SK-N-SH (cell line): ENCODE data around the gene DNAAF9. TPM values are rescaled to one million over a fixed set of nuclear protein-coding genes. Genes with fewer than 3 reads are reported as not detected.

Experiments
- CTCF ChIA-PET: fragments of 300-600, 350-600 bp; formaldehyde crosslinking; extraction: SDS; loops from one replicate; lab custom pipeline; 2021; lab: Yijun Ruan, JAX
- POLR2A ChIA-PET: fragments of 350-600 bp; sonication (Branson Sonifier 250); formaldehyde crosslinking; extraction: SDS; loops from one replicate; lab custom pipeline; 2020; ENCODE audit warnings: antibody characterized with exemption, inconsistent platforms; lab: Yijun Ruan, JAX
- DNase-seq: peaks from one replicate; pipeline ENCODE4 v3.0.0; 2012
- H2AFZ ChIP-seq: fragments of 200-600 bp; sonication (generic); 2 replicates; pipeline ENCODE4 v1.8.1; 2016; ENCODE audit warnings: antibody characterized with exemption, mild to moderate bottlenecking, low read depth
- H3F3A ChIP-seq: fragments of 200-600 bp; sonication (generic); replicated peaks from 2 replicates; pipeline ENCODE3; 2016; ENCODE audit warnings: antibody characterized with exemption, mild to moderate bottlenecking; ENCODE audit not compliant: insufficient read depth
- H3K27ac ChIP-seq, 2 experiments: fragments of 200-500 bp in 1 of 2; fragments of 200-600 bp in 1 of 2; sonication (Bioruptor generic) in 1 of 2; sonication (generic), shearing (Covaris generic) in 1 of 2; 2 replicates each; pipeline versions ENCODE4 v1.5.1 to v1.6.1; 2014 to 2016; ENCODE audit warnings: low read depth in 2 of 2, inconsistent platforms in 1 of 2, low read length in 1 of 2, mild to moderate bottlenecking in 1 of 2, mixed read lengths in 1 of 2
- H3K27me3 ChIP-seq: fragments of 200-600 bp; sonication (generic), shearing (Covaris generic); 2 replicates; pipeline ENCODE4 v1.6.1; 2016; ENCODE audit warnings: mixed run types; ENCODE audit not compliant: insufficient read depth
- H3K36me3 ChIP-seq, 2 experiments: fragments of 200-500 bp in 1 of 2; fragments of 200-600 bp in 1 of 2; sonication (Bioruptor generic) in 1 of 2; sonication (generic) in 1 of 2; replicated peaks in 1 of 2; 2 replicates each; pipeline versions ENCODE3 to v1.5.1; 2014 to 2016; ENCODE audit warnings: low read length in 1 of 2, mild to moderate bottlenecking in 1 of 2; ENCODE audit not compliant: insufficient read depth in 2 of 2, control insufficient read depth in 1 of 2
- H3K4me1 ChIP-seq, 2 experiments: fragments of 200-500 bp in 1 of 2; fragments of 200-600 bp in 1 of 2; sonication (Bioruptor generic) in 1 of 2; sonication (generic), shearing (Covaris generic) in 1 of 2; 2 replicates each; pipeline versions ENCODE4 v1.5.1 to v1.6.1; 2014 to 2016; ENCODE audit warnings: low read depth in 1 of 2, low read length in 1 of 2, mixed run types in 1 of 2; ENCODE audit not compliant: insufficient read depth in 2 of 2, control insufficient read depth in 1 of 2
- H3K4me2 ChIP-seq: fragments of 200-600 bp; sonication (generic), shearing (Covaris generic); 2 replicates; pipeline ENCODE4 v1.6.1; 2017; ENCODE audit warnings: mixed run types
- H3K4me3 ChIP-seq, 2 experiments: fragments of 200-500 bp in 1 of 2; fragments of 200-600 bp in 1 of 2; sonication (Bioruptor generic) in 1 of 2; sonication (generic), shearing (Covaris generic) in 1 of 2; 2 replicates each; pipeline versions ENCODE4 v1.5.1 to v1.8.1; 2014 to 2016; ENCODE audit warnings: low read depth in 2 of 2, inconsistent platforms in 1 of 2, low read length in 1 of 2, mild to moderate bottlenecking in 1 of 2, mixed read lengths in 1 of 2, moderate library complexity in 1 of 2
- H3K79me2 ChIP-seq: fragments of 200-600 bp; sonication (generic); 2 replicates; pipeline ENCODE4 v1.8.1; 2017; ENCODE audit warnings: mild to moderate bottlenecking; ENCODE audit not compliant: insufficient read depth
- H3K9ac ChIP-seq: fragments of 200-600 bp; sonication (generic); 2 replicates; pipeline ENCODE4 v1.6.1; 2017; ENCODE audit warnings: mixed run types
- H3K9me2 ChIP-seq: fragments of 200-600 bp; sonication (generic); 2 replicates; pipeline ENCODE4 v1.6.1; 2017; ENCODE audit warnings: mixed run types
- H3K9me3 ChIP-seq: fragments of 200-600 bp; sonication (generic); 2 replicates; pipeline ENCODE4 v1.6.1; 2017; ENCODE audit warnings: mixed run types, mild to moderate bottlenecking, moderate library complexity
- H4K20me1 ChIP-seq: fragments of 200-600 bp; sonication (generic); 2 replicates; pipeline ENCODE4 v1.6.1; 2017; ENCODE audit warnings: mild to moderate bottlenecking, mixed run types; ENCODE audit not compliant: insufficient read depth
- CHD2 ChIP-seq: fragments of 150-350 bp; IDR thresholded peaks from 2 replicates; pipeline ENCODE4 v1.6.1; 2018; ENCODE audit warnings: low read length; ENCODE audit not compliant: partially characterized antibody
- ELF1 ChIP-seq: IDR thresholded peaks from 2 replicates; pipeline ENCODE4 v1.4.0; 2012
- EZH2phosphoT487 ChIP-seq: fragments of 200-600 bp; sonication (generic); IDR thresholded peaks from 2 replicates; pipeline ENCODE4 v1.6.1; 2017; ENCODE audit warnings: low read depth, mixed run types, mild to moderate bottlenecking, antibody characterized with exemption, moderate library complexity, borderline replicate concordance
- FOSL2 ChIP-seq: IDR thresholded peaks from 2 replicates; pipeline ENCODE4 v1.4.0; 2012; ENCODE audit warnings: low read depth, mild to moderate bottlenecking, moderate library complexity, borderline replicate concordance
- FOXJ3 ChIP-seq: sonication (generic); formaldehyde crosslinking; IDR thresholded peaks from 2 replicates; pipeline ENCODE4 v1.5.1; 2020; ENCODE audit warnings: mild to moderate bottlenecking, missing genetic modification reagents
- GABPA ChIP-seq: IDR thresholded peaks from 2 replicates; pipeline ENCODE4 v1.4.0; 2012; ENCODE audit warnings: low read depth, mild to moderate bottlenecking
- NRF1 ChIP-seq: IDR thresholded peaks from 2 replicates; pipeline ENCODE4 v1.6.1; 2012; ENCODE audit warnings: low read depth, mild to moderate bottlenecking, low read length
- POLR2AphosphoS5 ChIP-seq: IDR thresholded peaks from 2 replicates; pipeline ENCODE4 v1.6.1; 2012; ENCODE audit warnings: low read depth, low read length
- RAD21 ChIP-seq: IDR thresholded peaks from 2 replicates; pipeline ENCODE4 v1.6.1; 2012; ENCODE audit warnings: mild to moderate bottlenecking, low read length
- RCOR1 ChIP-seq: fragments of 150-350 bp; IDR thresholded peaks from 2 replicates; pipeline ENCODE4 v1.6.1; 2017; ENCODE audit warnings: antibody characterized with exemption, low read length
- REST ChIP-seq: IDR thresholded peaks from 2 replicates; pipeline ENCODE4 v1.6.1; 2012; ENCODE audit warnings: mild to moderate bottlenecking, low read depth, low read length, moderate library complexity
- RXRA ChIP-seq: IDR thresholded peaks from 2 replicates; pipeline ENCODE4 v1.4.0; 2012; ENCODE audit warnings: low read depth, mild to moderate bottlenecking, borderline replicate concordance
- SMC3 ChIP-seq: IDR thresholded peaks from 2 replicates; pipeline ENCODE4 v1.6.1; 2012; ENCODE audit warnings: low read depth, low read length, improper control_type of control experiment
- TEAD4 ChIP-seq: IDR thresholded peaks from 2 replicates; pipeline ENCODE4 v1.4.0; 2012; ENCODE audit warnings: mild to moderate bottlenecking, borderline replicate concordance; ENCODE audit not compliant: insufficient read depth
- YY1 ChIP-seq: IDR thresholded peaks from 2 replicates; pipeline ENCODE4 v1.4.0; 2012; ENCODE audit warnings: low read depth, mild to moderate bottlenecking
- WGBS: methylation state at CpG from one replicate; pipeline ENCODE4 v1.1.6; 2017; ENCODE audit warnings: low lambda C conversion rate; 5-methylcytosine and 5-hydroxymethylcytosine counted together
- polyA plus RNA-seq, 3 experiments: library from polyadenylated mRNA; depleted of rRNA; stranded (reverse); fragments of >200 nt; gene quantifications; 2 replicates each; pipeline ENCODE4 v1.2.3, GENCODE V29; 2012
- TF ChIP-seq, protein P1 (sequence below): IDR thresholded peaks from 2 replicates; pipeline ENCODE4 v1.4.0; 2012; ENCODE audit warnings: low read depth
- TF ChIP-seq, protein P2 (sequence below): fragments of 200-600 bp; sonication (generic); IDR thresholded peaks from 2 replicates; pipeline ENCODE4 v1.6.1; 2017; ENCODE audit warnings: antibody characterized with exemption, mild to moderate bottlenecking, moderate library complexity
- TF ChIP-seq, protein P3 (sequence below): IDR thresholded peaks from 2 replicates; pipeline ENCODE4 v1.4.0; 2012; ENCODE audit warnings: low read depth, borderline replicate concordance

The DNAAF9 gene
- polyA plus RNA-seq, 1 of the 3 experiments (the other 2 are of a cell fraction): 5.5 TPM

- no peaks in the 10 kb centered on the region for H3K9me2 ChIP-seq
- H2AFZ ChIP-seq: no peak overlapping the region
- no peak overlapping the region for H3K9ac ChIP-seq
- H3K36me3 ChIP-seq: no peaks in the 10 kb centered on the region
- H3K9me3 ChIP-seq: no peaks in the 10 kb centered on the region
- H3K4me3 ChIP-seq: no peak overlapping the region
- peaks cover 3 to 4% of the 10 kb centered on the region in 2 experiments; a peak in 3 of 4 replicates for H3K4me1 ChIP-seq
- H3K79me2 ChIP-seq: peaks cover 71% of the 10 kb centered on the region
- peaks cover 58% of the 10 kb centered on the region for H4K20me1 ChIP-seq
- CTCF ChIA-PET: no interaction called here
- POLR2A ChIA-PET: no interaction called here
- TF ChIP-seq ELF1 (no peak), SMC3 (no peak), RAD21 (no peak), REST (no peak), POLR2AphosphoS5 (no peak), GABPA (no peak), RCOR1 (no peak), RXRA (no peak), TEAD4 (no peak), CHD2 (no peak), EZH2phosphoT487 (no peak), YY1 (no peak), FOXJ3 (CRISPR knock-in tag) (no peak), NRF1 (no peak), FOSL2 (no peak)
- TF ChIP-seq, protein P1, sequence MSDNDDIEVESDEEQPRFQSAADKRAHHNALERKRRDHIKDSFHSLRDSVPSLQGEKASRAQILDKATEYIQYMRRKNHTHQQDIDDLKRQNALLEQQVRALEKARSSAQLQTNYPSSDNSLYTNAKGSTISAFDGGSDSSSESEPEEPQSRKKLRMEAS: no peak
- TF ChIP-seq, protein P2, sequence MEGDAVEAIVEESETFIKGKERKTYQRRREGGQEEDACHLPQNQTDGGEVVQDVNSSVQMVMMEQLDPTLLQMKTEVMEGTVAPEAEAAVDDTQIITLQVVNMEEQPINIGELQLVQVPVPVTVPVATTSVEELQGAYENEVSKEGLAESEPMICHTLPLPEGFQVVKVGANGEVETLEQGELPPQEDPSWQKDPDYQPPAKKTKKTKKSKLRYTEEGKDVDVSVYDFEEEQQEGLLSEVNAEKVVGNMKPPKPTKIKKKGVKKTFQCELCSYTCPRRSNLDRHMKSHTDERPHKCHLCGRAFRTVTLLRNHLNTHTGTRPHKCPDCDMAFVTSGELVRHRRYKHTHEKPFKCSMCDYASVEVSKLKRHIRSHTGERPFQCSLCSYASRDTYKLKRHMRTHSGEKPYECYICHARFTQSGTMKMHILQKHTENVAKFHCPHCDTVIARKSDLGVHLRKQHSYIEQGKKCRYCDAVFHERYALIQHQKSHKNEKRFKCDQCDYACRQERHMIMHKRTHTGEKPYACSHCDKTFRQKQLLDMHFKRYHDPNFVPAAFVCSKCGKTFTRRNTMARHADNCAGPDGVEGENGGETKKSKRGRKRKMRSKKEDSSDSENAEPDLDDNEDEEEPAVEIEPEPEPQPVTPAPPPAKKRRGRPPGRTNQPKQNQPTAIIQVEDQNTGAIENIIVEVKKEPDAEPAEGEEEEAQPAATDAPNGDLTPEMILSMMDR: no peak
- TF ChIP-seq, protein P3, sequence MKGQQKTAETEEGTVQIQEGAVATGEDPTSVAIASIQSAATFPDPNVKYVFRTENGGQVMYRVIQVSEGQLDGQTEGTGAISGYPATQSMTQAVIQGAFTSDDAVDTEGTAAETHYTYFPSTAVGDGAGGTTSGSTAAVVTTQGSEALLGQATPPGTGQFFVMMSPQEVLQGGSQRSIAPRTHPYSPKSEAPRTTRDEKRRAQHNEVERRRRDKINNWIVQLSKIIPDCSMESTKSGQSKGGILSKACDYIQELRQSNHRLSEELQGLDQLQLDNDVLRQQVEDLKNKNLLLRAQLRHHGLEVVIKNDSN: no peak
- H3K27me3 ChIP-seq: no peaks in the 10 kb centered on the region
- H3F3A ChIP-seq: peaks cover 7% of the 10 kb centered on the region
- WGBS: 88% methylated on average over 2 of the region's 2 CpGs
- no peak for DNase-seq
- peak overlapping the region; percentile 92 for H3K4me2 ChIP-seq
- H3K27ac ChIP-seq: no peak overlapping the region
Measured at GRCh38 chr20:3405139-3405538, 2.3 kb downstream of the DNAAF9 start.
